ENCODE data around the gene METTL4.

The METTL4 gene

DNA sequence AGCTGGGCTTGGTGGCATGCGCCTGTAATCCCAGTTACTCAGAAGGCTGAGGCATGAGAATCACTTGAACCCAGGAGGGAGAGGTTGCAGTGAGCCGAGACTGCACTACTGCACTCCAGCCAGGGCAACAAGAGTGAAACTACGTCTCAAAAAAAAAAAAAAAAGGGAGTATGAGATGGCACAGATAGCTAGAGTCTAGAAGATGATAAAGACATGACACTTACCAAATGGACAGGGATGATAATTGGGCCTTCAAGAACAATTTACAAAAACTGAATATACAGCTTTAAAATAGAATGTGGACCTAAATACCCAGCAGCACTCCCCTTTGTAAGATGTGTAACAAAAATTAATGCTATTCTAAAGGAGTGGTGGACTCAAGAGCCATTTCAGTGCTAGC, 2.7 kb downstream of the METTL4 start:
- TF ChIP-seq, protein P1, sequence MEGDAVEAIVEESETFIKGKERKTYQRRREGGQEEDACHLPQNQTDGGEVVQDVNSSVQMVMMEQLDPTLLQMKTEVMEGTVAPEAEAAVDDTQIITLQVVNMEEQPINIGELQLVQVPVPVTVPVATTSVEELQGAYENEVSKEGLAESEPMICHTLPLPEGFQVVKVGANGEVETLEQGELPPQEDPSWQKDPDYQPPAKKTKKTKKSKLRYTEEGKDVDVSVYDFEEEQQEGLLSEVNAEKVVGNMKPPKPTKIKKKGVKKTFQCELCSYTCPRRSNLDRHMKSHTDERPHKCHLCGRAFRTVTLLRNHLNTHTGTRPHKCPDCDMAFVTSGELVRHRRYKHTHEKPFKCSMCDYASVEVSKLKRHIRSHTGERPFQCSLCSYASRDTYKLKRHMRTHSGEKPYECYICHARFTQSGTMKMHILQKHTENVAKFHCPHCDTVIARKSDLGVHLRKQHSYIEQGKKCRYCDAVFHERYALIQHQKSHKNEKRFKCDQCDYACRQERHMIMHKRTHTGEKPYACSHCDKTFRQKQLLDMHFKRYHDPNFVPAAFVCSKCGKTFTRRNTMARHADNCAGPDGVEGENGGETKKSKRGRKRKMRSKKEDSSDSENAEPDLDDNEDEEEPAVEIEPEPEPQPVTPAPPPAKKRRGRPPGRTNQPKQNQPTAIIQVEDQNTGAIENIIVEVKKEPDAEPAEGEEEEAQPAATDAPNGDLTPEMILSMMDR (IDR thresholded peaks at IDR 0.05; ENCODE audit: low read depth, low read length) = no peak
- in situ Hi-C loops (cut with HindIII; ENCODE audit: low sequenced_read_pairs) = no loop called here

DNA sequence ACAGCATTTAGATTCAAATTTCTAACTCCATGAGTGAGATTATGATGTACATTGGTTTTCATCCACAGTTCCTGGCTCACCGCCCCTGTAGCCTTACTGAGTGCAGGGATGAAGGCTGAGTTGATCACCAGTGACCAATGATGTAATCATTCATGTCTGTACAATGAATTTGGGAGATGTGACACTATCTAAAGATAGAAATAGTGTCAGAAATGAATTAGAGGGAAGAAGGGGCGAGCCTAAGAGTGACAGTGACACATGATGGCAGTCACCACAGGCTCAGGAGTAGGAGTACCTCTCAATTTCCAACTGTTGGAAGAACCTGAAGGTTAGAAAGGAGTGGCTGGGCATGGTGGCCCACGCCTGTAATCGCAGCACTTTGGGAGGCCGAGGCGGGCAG, 3.2 kb downstream of the METTL4 start:
- in situ Hi-C loops (cut with HindIII; ENCODE audit: low sequenced_read_pairs) = no loop called here
- no peak overlapping the region for H3K4me3 ChIP-seq (ENCODE audit: low read depth, low read length)
- no peak for DNase-seq (ENCODE audit: low read depth, low spot score)
- TF ChIP-seq, protein P1 (IDR thresholded peaks at IDR 0.05; ENCODE audit: low read depth, low read length) = no peak

More for the DNA sequence above, 2.7 kb downstream of the METTL4 start:
- DNase-seq (ENCODE audit: low read depth, low spot score) = no peak
- no peak overlapping the region for H3K4me3 ChIP-seq (ENCODE audit: low read depth, low read length)

DNA sequence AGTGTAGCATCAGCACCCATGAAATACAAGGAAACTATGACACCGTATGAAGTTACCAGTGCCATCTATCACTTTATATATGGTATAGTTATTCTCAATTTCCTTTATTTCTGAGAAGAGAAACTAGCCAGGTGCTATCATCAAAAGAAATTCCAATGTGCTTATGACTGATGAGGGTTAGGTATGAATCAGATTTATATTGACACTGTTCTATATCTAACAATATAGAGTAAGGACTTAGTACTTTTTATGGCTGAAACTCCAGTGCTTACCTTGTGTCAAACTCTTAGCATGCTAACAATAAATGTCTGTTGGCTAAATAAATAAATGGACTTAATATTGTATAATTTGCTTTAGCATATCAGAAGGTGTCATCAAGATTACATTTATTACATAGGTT, 6.9 kb downstream of the METTL4 start:
- H3K4me3 ChIP-seq (ENCODE audit: low read depth, low read length) = no peak overlapping the region
- no peak for DNase-seq (ENCODE audit: low read depth, low spot score)
- in situ Hi-C loops (cut with HindIII; ENCODE audit: low sequenced_read_pairs) = no loop called here
- TF ChIP-seq, protein P1 (IDR thresholded peaks at IDR 0.05; ENCODE audit: low read depth, low read length) = no peak

GRCh38 chr18:2559249-2559648, 12.1 kb downstream of the METTL4 start:
- TF ChIP-seq, protein P1 (IDR thresholded peaks at IDR 0.05; ENCODE audit: low read depth, low read length) = no peak
- in situ Hi-C loops (cut with HindIII; ENCODE audit: low sequenced_read_pairs) = no loop called here

GRCh38 chr18:2557536-2557935, 13.8 kb downstream of the METTL4 start:
- H3K4me3 ChIP-seq (ENCODE audit: low read depth, low read length) = no peak overlapping the region
- in situ Hi-C loops (cut with HindIII; ENCODE audit: low sequenced_read_pairs) = no loop called here
- no peak for DNase-seq (ENCODE audit: low read depth, low spot score)
- TF ChIP-seq, protein P1 (IDR thresholded peaks at IDR 0.05; ENCODE audit: low read depth, low read length) = no peak

More at GRCh38 chr18:2559249-2559648, 12.1 kb downstream of the METTL4 start:
- H3K4me3 ChIP-seq (ENCODE audit: low read depth, low read length) = no peak overlapping the region
- DNase-seq (ENCODE audit: low read depth, low spot score) = no peak

DNA sequence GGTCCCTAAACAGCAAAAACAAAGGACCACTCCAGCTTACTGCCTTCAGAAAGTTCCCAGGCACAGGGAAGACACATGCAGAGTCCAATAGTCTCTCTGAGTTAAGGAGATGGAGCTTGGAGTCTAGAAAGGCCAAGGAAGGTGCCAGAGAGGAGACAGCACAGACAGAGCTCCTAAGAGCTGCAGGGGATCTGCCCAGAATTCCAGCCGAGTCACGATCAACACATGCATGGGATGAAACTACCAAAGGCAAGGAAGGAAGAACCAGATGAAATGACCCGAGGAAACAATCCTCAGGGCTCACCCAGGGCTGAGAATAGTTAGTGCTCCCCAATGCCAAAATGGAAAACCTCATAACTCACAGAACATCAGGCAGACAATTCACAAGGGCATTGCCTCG, 15.4 kb downstream of the METTL4 start:
- no peak overlapping the region for H3K4me3 ChIP-seq (ENCODE audit: low read depth, low read length)
- in situ Hi-C loops (cut with HindIII; ENCODE audit: low sequenced_read_pairs) = no loop called here
- TF ChIP-seq, protein P1 (IDR thresholded peaks at IDR 0.05; ENCODE audit: low read depth, low read length) = no peak
- DNase-seq (ENCODE audit: low read depth, low spot score) = no peak

- in situ Hi-C loops (cut with HindIII; ENCODE audit: low sequenced_read_pairs) = no loop called here
- H3K4me3 ChIP-seq (ENCODE audit: low read depth, low read length) = no peak overlapping the region
- TF ChIP-seq, protein P1 (IDR thresholded peaks at IDR 0.05; ENCODE audit: low read depth, low read length) = no peak
- no peak for DNase-seq (ENCODE audit: low read depth, low spot score)
Measured at GRCh38 chr18:2554696-2555095, 16.6 kb downstream of the METTL4 start.
